ENCODE data around the gene TLCD1. TPM values are rescaled to one million over a fixed set of nuclear protein-coding genes. Genes with fewer than 3 reads are reported as not detected.
"Not testable (repeated sequence)": the region's sequence is repeated elsewhere in the genome, so short reads cannot be mapped to it uniquely, and the experiment has no call there.

TLCD1 gene
- total RNA-seq, 1 donor from 2014 or later, result 8.0 TPM

DNA sequence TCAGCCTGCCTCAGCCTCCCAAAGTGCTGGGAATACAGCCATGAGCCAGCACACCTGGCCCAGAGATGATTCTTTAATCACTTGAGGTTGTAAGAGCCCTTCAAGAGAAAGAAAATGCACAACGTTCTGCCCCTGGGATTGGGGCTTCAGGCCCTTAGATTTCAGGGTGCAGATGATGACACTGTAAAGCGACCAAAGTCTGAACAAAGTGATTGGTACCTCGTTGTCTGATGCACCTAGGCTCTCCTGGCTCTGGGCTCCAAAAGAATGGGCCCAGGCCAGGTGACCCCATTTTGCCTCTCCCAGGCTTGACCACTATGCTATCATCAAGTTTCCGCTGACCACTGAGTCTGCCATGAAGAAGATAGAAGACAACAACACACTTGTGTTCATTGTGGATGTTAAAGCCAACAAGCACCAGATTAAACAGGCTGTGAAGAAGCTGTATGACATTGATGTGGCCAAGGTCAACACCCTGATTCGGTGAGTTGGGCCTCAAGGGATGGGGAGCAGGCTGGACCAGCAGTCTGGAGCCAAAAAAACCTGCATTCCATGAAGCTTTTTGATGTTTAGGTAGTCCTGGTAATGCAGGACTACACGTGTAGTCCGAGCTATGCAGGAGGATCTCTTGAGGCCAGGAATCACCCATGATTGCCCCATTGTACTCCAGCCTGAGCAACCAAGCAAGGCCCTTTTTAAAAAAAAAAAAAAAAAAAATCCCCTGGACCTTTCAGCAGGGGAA is 3.4 kb downstream of the TLCD1 start:
- Mint-ChIP-seq H3K27me3 (ENCODE audit: low read depth) (peaks cover 10% of the 10 kb centered on the region), H3K4me3 (ENCODE audit: low read depth) (peak overlapping the region; percentile 99), H3K27ac (no peak overlapping the region), H3K4me1 (ENCODE audit: low read depth) (peaks cover 51% of the 10 kb centered on the region), H3K36me3 (ENCODE audit: low read depth) (peaks cover 61% of the 10 kb centered on the region), H3K9me3 (no peaks in the 10 kb centered on the region)
- intact Hi-C loops (cut with micrococcal nuclease), result loop anchor here (10.0 kb wide), 3 partner anchors 392 to 862 kb away; partner anchors contain the start of gene GIT1
- no peak for DNase-seq (ENCODE audit: low spot score)

DNA sequence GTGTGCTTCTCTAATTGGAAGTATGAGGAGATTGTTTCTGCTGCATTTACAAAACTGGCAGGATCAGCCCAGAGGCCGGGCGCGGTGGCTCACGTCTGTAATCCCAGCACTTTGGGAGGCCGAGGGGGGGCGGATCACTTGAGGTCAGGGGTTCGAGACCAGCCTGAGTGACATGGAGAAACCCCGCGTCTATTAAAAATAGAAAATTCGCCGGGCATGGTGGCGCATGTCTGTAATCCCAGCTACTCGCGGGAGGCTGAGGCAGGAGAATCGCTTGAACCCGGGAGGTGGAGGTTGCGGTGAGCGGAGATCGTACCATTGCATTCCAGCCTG is 5.1 kb downstream of the TLCD1 start:
- peak overlapping the region; percentile 95 for H3K27ac Mint-ChIP-seq
- H3K4me1 Mint-ChIP-seq (ENCODE audit: low read depth), result peaks cover 45% of the 10 kb centered on the region
- peak overlapping the region; percentile 99 for H3K4me3 Mint-ChIP-seq (ENCODE audit: low read depth)
- DNase-seq (ENCODE audit: low spot score); H3K9me3 Mint-ChIP-seq: not testable (repeated sequence)
- intact Hi-C loops (cut with micrococcal nuclease), result loop anchor here (10.0 kb wide), 3 partner anchors 394 to 864 kb away; partner anchors contain the start of gene GIT1
- peaks cover 61% of the 10 kb centered on the region for H3K36me3 Mint-ChIP-seq (ENCODE audit: low read depth)
- peaks cover 12% of the 10 kb centered on the region for H3K27me3 Mint-ChIP-seq (ENCODE audit: low read depth)

DNA sequence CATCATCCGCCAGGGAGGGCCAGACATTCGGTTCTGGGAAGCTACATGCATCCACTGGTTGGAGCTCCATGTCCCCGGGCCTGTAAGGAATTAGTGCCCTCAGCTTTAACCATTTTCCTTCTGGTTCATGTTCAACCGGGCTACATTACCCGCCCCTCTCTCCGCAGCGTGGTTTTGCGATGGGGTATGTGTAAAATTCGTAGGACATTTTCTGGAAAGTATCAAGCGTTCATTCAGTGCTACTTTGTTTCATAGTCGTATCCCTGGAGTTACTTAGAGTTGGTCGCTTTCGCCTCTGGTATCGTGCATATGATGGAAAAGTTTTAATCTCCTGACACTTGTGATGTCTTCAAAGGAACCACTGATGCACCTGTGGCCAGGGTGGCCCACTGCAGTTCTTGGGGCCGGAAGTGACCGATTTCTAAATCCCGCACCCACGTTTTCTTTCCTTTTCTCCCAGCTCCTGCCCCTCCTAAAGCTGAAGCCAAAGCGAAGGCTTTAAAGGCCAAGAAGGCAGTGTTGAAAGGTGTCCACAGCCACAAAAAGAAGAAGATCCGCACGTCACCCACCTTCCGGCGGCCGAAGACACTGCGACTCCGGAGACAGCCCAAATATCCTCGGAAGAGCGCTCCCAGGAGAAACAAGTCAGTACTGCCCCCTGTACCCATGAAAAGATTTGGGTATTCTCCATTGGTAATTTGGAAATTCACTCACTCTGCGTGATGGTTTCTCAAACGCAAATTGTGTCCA is 5.6 kb downstream of the TLCD1 start:
- intact Hi-C loops (cut with micrococcal nuclease), result loop anchor here (10.0 kb wide), 3 partner anchors 394 to 864 kb away; partner anchors contain the start of gene GIT1
- peak overlapping the region; percentile 99 for H3K4me3 Mint-ChIP-seq (ENCODE audit: low read depth)
- peaks cover 42% of the 10 kb centered on the region for H3K4me1 Mint-ChIP-seq (ENCODE audit: low read depth)
- peaks cover 12% of the 10 kb centered on the region for H3K27me3 Mint-ChIP-seq (ENCODE audit: low read depth)
- H3K9me3 Mint-ChIP-seq, result no peaks in the 10 kb centered on the region
- H3K27ac Mint-ChIP-seq, result peak overlapping the region; percentile 95
- peaks cover 57% of the 10 kb centered on the region for H3K36me3 Mint-ChIP-seq (ENCODE audit: low read depth)
- DNase-seq (ENCODE audit: low spot score), result no peak

DNA sequence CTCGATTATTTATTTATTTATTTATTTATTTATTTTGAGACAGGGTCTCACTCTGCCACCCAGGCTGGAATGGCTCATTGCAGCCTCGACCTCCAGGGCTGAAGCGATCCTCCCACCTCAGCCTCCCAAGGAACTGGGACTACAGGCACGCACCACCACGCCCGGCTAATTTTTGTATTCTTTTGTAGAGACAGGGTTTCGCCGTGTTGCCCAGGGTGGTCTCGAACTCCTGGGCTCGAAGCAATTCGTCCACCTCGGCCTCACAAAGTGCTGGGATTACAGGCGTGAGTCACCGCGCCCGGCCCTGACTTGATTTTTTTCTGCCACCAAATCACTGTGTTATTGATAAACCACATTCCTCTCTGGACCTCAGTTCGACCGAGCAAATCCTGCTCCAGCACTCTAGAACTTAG is 7.0 kb downstream of the TLCD1 start:
- Mint-ChIP-seq H3K27me3 (ENCODE audit: low read depth) (peaks cover 15% of the 10 kb centered on the region), H3K9me3 (no peaks in the 10 kb centered on the region)
- intact Hi-C loops (cut with micrococcal nuclease), result loop anchor here (1.0 to 5.0 kb wide), 4 partner anchors 9 to 233 kb away; partner anchors contain the start of genes BLTP2 and NEK8

DNA sequence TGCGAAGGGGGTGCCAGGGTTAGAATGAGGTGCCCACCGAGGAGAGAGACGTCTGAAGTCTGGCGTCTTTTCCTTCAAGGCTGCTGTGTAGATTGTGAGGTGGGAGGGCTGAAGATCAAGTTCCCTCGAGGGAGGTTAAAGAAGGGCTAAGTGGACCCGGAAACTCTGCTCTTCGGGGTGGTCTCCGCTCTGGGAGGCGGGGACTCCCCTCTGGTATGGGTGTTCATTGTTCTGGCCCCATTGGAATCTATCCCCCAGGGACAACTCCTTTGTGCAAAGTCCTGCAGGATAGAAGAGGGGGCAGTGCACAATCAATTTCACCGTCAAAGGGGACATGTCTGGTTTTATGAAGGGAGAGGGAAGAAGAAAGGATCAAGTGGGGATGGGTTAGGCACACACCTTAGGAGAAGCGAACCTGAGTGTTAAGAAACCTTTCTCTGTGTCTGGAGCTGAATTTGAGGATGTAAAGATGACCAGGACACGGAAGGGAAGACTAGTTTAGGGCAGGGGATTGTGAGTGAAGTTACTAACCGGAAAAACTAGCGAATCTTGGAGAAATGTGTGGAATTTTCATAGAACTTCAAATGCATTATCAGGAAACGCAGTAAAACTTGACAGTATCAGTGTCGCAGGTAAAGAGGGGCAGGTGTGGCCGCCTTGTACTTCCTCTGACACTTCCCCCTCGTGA is 7.6 kb downstream of the TLCD1 start:
- H3K27me3 Mint-ChIP-seq (ENCODE audit: low read depth), result peaks cover 15% of the 10 kb centered on the region
- H3K4me1 Mint-ChIP-seq (ENCODE audit: low read depth), result peaks cover 28% of the 10 kb centered on the region
- peaks cover 38% of the 10 kb centered on the region for H3K36me3 Mint-ChIP-seq (ENCODE audit: low read depth)
- no peaks in the 10 kb centered on the region for H3K9me3 Mint-ChIP-seq
- peak overlapping the region; percentile 83 for H3K4me3 Mint-ChIP-seq (ENCODE audit: low read depth)
- intact Hi-C loops (cut with micrococcal nuclease), result loop anchor here (1.0 to 5.0 kb wide), 4 partner anchors 10 to 234 kb away; partner anchors contain the start of genes BLTP2 and NEK8
- peak overlapping the region; percentile 84 for H3K27ac Mint-ChIP-seq
- no peak for DNase-seq (ENCODE audit: low spot score)

More for the DNA sequence above, 7.0 kb downstream of the TLCD1 start:
- H3K4me1 Mint-ChIP-seq (ENCODE audit: low read depth), result peaks cover 28% of the 10 kb centered on the region
- no peak for DNase-seq (ENCODE audit: low spot score)
- H3K27ac Mint-ChIP-seq, result peak overlapping the region; percentile 95
- peaks cover 43% of the 10 kb centered on the region for H3K36me3 Mint-ChIP-seq (ENCODE audit: low read depth)
- H3K4me3 Mint-ChIP-seq (ENCODE audit: low read depth), result peak overlapping the region; percentile 99

DNA sequence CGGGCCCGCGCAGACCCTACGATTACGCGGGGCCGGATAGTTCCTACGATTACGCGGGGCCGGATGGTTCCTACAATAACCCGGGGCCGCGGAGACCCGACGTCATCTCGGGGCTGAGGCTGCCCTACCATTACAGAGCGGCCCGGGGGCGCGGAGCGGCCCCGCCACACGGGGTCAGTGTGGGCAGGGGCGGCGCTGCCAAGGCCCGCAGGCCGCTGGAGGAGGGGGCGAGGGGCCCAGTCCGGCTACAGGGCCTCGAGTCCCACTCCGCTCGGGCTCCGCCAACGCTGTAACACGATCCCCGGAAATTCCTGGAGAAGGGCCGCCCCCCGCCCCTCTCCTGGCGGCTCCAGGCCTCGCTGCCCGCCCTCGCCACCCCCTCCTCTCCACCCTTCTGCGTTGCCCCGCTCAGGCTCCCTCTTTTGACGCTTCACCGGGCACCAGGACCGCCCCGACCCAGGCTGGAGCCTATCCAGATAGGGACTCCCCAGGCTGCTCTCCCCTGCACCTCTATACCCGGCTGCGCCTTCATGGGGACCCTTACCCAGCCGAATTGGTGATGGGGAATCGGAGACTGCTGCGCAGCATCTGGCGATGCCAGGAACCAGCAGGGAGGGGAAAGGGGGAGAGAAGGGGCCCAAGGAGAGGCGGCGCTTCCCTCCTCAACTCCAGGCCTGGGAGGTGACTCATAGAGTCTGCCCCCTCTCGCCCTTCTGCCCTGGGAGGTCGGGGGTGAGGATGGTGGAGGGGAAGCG is 8.3 kb downstream of the TLCD1 start, which contains the start of gene RAB34:
Gene RAB34, minus strand, starts transcription at position 291 of the 755 bp plus-strand sequence. CDS start 602 bp downstream, outside the sequence.
- H3K27ac Mint-ChIP-seq, result peak within 1 kb of the TSS; percentile 84
- DNase-seq (ENCODE audit: low spot score), result no peak
- H3K4me3 Mint-ChIP-seq (ENCODE audit: low read depth), result peak within 1 kb of the TSS; percentile 83
- peaks cover 31% of the 10 kb centered on the region for H3K36me3 Mint-ChIP-seq (ENCODE audit: low read depth)
- H3K27me3 Mint-ChIP-seq (ENCODE audit: low read depth), result peaks cover 15% of the 10 kb centered on the region
- H3K9me3 Mint-ChIP-seq, result no peaks in the 10 kb centered on the region
- H3K4me1 Mint-ChIP-seq (ENCODE audit: low read depth), result peaks cover 28% of the 10 kb centered on the region
- intact Hi-C loops (cut with micrococcal nuclease), result loop anchor here (2.0 to 5.0 kb wide), 2 partner anchors 35 to 73 kb away; partner anchors contain the start of gene BLTP2

DNA sequence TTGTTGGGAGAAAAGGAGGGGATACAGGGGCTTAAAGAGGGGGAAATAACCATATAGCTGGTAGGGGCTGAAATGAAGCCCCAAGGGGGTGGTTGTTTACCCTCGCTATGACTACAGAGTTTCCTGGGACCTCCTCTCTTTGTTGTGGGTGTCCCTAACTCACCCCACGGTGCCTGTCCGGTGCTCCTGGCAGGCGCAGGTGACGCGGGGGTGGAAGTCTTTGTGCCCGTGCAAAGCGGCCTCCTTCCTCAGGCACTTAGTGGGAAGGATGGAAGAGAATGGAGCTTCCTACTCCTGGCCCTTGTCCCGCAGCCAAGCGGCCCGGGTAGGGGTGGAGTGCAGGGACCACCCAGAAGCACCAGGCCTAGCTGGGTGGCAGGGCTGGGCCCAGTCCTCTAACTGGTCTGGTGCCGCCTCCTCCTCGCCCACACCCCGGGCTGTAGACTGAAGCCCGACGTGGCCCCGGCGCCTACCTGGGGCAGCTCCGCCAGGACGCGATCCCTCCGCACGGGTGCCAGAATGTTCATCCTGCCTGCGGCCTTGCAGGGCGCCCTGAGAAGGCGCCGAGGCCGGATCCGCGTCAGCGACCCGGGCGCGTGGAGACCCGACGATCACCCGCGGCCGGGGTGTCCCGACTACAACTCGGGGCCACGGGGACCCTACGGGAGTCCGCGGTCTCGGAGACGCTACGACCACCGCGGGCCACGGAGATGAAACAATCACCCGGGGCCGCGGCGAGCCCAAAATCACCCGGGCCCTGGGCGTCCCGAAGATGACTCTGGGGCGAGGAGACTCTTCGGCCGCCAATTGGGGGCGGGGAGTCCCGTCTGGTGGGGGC is 9.1 kb downstream of the TLCD1 start:
- Mint-ChIP-seq H3K27ac (no peak overlapping the region), H3K4me3 (ENCODE audit: low read depth) (peak overlapping the region; percentile 52)
- intact Hi-C loops (cut with micrococcal nuclease), result loop anchor here (5.0 kb wide), 1 partner anchor 35 kb away; no protein-coding TSS in a partner anchor

DNA sequence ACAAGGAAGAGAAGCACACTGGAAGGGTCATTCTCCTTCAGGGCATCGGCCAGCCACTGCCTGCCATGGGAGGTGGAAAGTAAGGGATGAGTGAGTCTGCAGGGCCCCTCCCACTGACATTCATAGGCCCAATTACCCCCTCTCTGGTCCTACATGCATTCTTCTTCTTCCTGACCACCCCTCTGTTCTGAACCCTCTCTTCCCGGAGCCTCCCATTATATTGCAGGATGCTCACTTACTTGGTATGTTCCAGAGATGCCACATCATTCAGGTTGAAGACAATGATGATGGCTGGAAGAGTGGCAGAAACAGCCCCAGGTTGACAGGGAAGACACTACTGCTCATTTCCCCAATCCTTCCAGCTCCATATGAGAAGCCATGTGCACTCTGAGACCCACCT is 10.8 kb downstream of the TLCD1 start:
- Mint-ChIP-seq H3K36me3 (ENCODE audit: low read depth) (peaks cover 6% of the 10 kb centered on the region), H3K4me3 (ENCODE audit: low read depth) (no peak overlapping the region), H3K27ac (no peak overlapping the region), H3K27me3 (ENCODE audit: low read depth) (peaks cover 15% of the 10 kb centered on the region), H3K9me3 (no peaks in the 10 kb centered on the region), H3K4me1 (ENCODE audit: low read depth) (peaks cover 19% of the 10 kb centered on the region)
- intact Hi-C loops (cut with micrococcal nuclease), result loop anchor here (5.0 kb wide), 1 partner anchor 37 kb away; no protein-coding TSS in a partner anchor
- no peak for DNase-seq (ENCODE audit: low spot score)

More for the DNA sequence above, 9.1 kb downstream of the TLCD1 start:
- DNase-seq (ENCODE audit: low spot score), result no peak
- H3K4me1 Mint-ChIP-seq (ENCODE audit: low read depth), result peaks cover 26% of the 10 kb centered on the region
- H3K9me3 Mint-ChIP-seq, result no peaks in the 10 kb centered on the region
- H3K27me3 Mint-ChIP-seq (ENCODE audit: low read depth), result peaks cover 15% of the 10 kb centered on the region
- peaks cover 23% of the 10 kb centered on the region for H3K36me3 Mint-ChIP-seq (ENCODE audit: low read depth)

DNA sequence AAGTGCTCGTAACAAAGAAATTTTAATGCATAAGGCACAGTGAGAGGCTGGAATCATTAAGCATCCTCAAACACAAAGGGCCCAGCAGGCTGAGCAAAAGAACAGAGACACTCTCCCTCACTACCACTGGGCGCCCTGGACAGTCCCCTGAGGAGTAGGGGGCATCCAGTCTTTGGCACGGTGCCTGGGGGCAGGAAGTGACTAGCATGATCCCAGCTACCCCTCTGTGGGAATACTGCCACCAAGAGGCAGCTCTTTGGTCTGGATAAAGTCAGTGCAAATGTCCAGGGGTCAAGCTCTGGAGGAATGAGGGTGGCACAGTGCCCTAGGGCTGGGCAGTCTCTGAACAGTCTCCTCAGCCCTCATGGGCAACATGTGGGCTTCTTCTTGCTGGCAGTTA is 11.8 kb downstream of the TLCD1 start:
- no peaks in the 10 kb centered on the region for H3K9me3 Mint-ChIP-seq
- DNase-seq (ENCODE audit: low spot score), result no peak
- H3K27me3 Mint-ChIP-seq (ENCODE audit: low read depth), result peaks cover 14% of the 10 kb centered on the region
- intact Hi-C loops (cut with micrococcal nuclease), result loop anchor here (5.0 kb wide), 1 partner anchor 52 kb away; the partner anchor contains the start of genes SDF2 and SUPT6H
- H3K4me1 Mint-ChIP-seq (ENCODE audit: low read depth), result peaks cover 17% of the 10 kb centered on the region
- H3K36me3 Mint-ChIP-seq (ENCODE audit: low read depth), result no peaks in the 10 kb centered on the region
- H3K4me3 Mint-ChIP-seq (ENCODE audit: low read depth), result no peak overlapping the region
- H3K27ac Mint-ChIP-seq, result no peak overlapping the region

DNA sequence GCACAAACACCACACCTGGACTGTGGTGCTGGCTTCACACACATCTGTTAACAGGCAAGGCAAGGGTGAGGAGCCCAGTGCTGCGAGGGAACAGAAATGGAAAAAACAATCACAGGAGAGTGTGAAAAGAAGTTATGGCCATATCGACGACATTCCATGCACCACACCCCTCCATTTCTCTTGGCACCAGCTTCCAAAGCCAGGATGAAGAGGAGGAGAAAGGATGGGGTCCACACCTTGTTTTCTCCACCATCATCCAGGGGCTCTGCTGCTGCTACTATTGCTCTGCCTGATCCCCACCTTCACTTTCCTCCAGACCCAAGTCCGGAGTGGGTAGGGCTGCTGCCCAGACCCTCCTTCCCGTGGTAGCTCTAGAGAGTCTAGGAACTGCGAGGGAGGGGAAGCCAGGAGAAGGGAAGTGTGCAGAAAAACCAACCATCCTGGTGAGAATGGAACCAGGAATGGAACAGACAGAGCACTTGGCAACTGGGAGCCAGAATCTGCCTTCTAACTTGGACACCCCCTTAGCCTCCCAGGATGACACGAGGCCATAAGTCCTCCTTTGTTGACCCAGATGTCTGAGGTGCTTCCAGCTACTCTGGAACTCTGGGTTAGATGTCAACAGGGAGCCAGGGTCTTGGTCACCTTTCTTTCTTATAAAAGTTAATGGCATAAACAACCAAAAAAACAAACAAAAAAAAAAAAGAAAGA is 13.2 kb downstream of the TLCD1 start:
- Mint-ChIP-seq H3K27ac (peak overlapping the region; percentile 96), H3K9me3 (no peaks in the 10 kb centered on the region), H3K36me3 (ENCODE audit: low read depth) (no peaks in the 10 kb centered on the region), H3K4me1 (ENCODE audit: low read depth) (peaks cover 7% of the 10 kb centered on the region), H3K27me3 (ENCODE audit: low read depth) (peaks cover 6% of the 10 kb centered on the region), H3K4me3 (ENCODE audit: low read depth) (peak overlapping the region; percentile 88)
- intact Hi-C loops (cut with micrococcal nuclease), result loop anchor here (5.0 kb wide), 1 partner anchor 51 kb away; the partner anchor contains the start of genes SDF2 and SUPT6H
- no peak for DNase-seq (ENCODE audit: low spot score)

All from activated T-helper 2 cell treated with anti-CD3 and anti-CD28 coated beads, Interferon-gamma antibody, Interleukin-2, Interleukin-4, amounts not matched to agents 10 μg/mL and 5 μg/mL and 100 μg/mL, durations not matched to agents 14 hours and 24 hours and 36 hours (primary cell).